Occipital lobe (tissue), 3 donors: ENCODE results near the gene TBPL2. TPM values are rescaled to one million over a fixed set of nuclear protein-coding genes. Genes with fewer than 3 reads are reported as not detected.

Experiments used
- DNase-seq: peaks from one replicate; lab custom pipeline; 2025; lab: John Stamatoyannopoulos, UW
- small RNA-seq: library from RNA; depleted of rRNA; stranded (forward); fragments of <200 nt; gene quantifications from one replicate; pipeline ENCODE3, GENCODE V24; 2014
- total RNA-seq: library from RNA; depleted of rRNA; stranded (reverse); fragments of >200 nt; gene quantifications from one replicate; pipeline ENCODE4 v1.2.3, GENCODE V29; 2014

TBPL2 gene
- total RNA-seq, 1 donor from 2014 or later, result not detected

DNA sequence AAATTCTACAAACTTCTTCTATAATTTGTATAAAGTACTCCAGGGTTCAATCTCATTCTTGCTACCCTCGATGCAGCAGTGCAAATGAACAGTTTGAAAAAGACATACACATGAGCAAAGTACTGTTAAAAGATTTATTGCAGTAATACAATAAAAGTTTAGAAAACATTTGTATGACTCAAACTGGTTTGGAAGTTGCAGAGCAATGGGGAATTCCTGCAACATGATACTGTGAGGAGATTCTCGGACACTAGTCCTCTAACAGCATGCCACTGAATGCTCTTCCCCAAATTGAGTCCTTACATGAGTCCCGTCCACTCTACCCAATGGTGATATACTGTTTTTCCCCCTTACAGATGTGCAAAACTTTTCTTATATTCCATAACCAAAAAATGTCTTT is 74.1 kb downstream of the TBPL2 start:
- no peak for DNase-seq

Small RNA genes within 50 kb of the gene (small RNA-seq; reads per million reads assigned to genes)
- gene AL356801.1, result not detected

Other genes with a start within 250 kb of the TBPL2 start
- 4.5 TPM for gene DLGAP5, start 249.0 kb downstream of the TBPL2 start, total RNA-seq
- 37.9 TPM for gene FBXO34, start 169.2 kb downstream of the TBPL2 start, total RNA-seq
- 22.6 TPM for gene ATG14, start 28.8 kb downstream of the TBPL2 start, total RNA-seq
- gene KTN1, start 139.6 kb upstream of the TBPL2 start, total RNA-seq, result 100 TPM